ENCODE measurements around the gene CDK2. TPM values are rescaled to one million over a fixed set of nuclear protein-coding genes. Genes with fewer than 3 reads are reported as not detected.

Gene CDK2
- total RNA-seq, 2 donors from 2014 or later, result 5.4 to 13.8 TPM

GRCh38 chr12:55963760-55964159, 2.9 kb upstream of the CDK2 start:
- no peak for TF ChIP-seq CTCF (IDR thresholded peaks at IDR 0.05)
- no peaks in the 10 kb centered on the region for H3K36me3 ChIP-seq
- no peak overlapping the region for H3K27ac ChIP-seq
- no peak for DNase-seq (ENCODE audit: low spot score)
- H3K4me1 ChIP-seq, result peaks cover 0 to 17% of the 10 kb centered on the region in 2 donors
- no peak overlapping the region for H3K4me3 ChIP-seq
- H3K27me3 ChIP-seq, result no peaks in the 10 kb centered on the region
- H3K9me3 ChIP-seq, result no peaks in the 10 kb centered on the region

- H3K9me3 ChIP-seq, result no peaks in the 10 kb centered on the region
- no peak for DNase-seq (ENCODE audit: low spot score)
- H3K27ac ChIP-seq, result no peak overlapping the region
- no peak for TF ChIP-seq CTCF (IDR thresholded peaks at IDR 0.05)
- no peak overlapping the region for H3K4me3 ChIP-seq
- no peaks in the 10 kb centered on the region for H3K36me3 ChIP-seq
- peaks cover 0 to 17% of the 10 kb centered on the region in 2 donors for H3K4me1 ChIP-seq
- no peaks in the 10 kb centered on the region for H3K27me3 ChIP-seq
Measured at GRCh38 chr12:55965240-55965639, 1.4 kb upstream of the CDK2 start.

- no peak for TF ChIP-seq CTCF (IDR thresholded peaks at IDR 0.05)
- no peaks in the 10 kb centered on the region for H3K36me3 ChIP-seq
- no peaks in the 10 kb centered on the region for H3K9me3 ChIP-seq
- H3K4me3 ChIP-seq, result peak within 1 kb of the TSS; percentile 70 to 80
- no peaks in the 10 kb centered on the region for H3K27me3 ChIP-seq
- peaks cover 0 to 17% of the 10 kb centered on the region in 2 donors for H3K4me1 ChIP-seq
- H3K27ac ChIP-seq, result peak within 1 kb of the TSS; percentile 77 to 83
- DNase-seq (ENCODE audit: low spot score), result no peak
Measured at GRCh38 chr12:55965941-55966407, 656 bp upstream of the CDK2 start, which contains the start of gene PMEL. Gene PMEL (minus strand): TSS chr12:55966042. CDS start chr12:55966011, 31 bp downstream.

GRCh38 chr12:55969356-55969755, 2.7 kb downstream of the CDK2 start:
- TF ChIP-seq CTCF (IDR thresholded peaks at IDR 0.05), result no peak
- Histone ChIP-seq H3K4me1 (peaks cover 0 to 23% of the 10 kb centered on the region in 2 donors), H3K27ac (no peak overlapping the region), H3K9me3 (no peaks in the 10 kb centered on the region), H3K4me3 (no peak overlapping the region), H3K27me3 (no peaks in the 10 kb centered on the region), H3K36me3 (no peaks in the 10 kb centered on the region)
- no peak for DNase-seq (ENCODE audit: low spot score)

GRCh38 chr12:55970775-55971174, 4.1 kb downstream of the CDK2 start:
- peaks cover 0 to 32% of the 10 kb centered on the region in 2 donors for H3K4me1 ChIP-seq
- no peaks in the 10 kb centered on the region for H3K36me3 ChIP-seq
- DNase-seq (ENCODE audit: low spot score), result no peak
- H3K9me3 ChIP-seq, result no peaks in the 10 kb centered on the region
- no peak for TF ChIP-seq CTCF (IDR thresholded peaks at IDR 0.05)
- no peak overlapping the region for H3K27ac ChIP-seq
- H3K27me3 ChIP-seq, result no peaks in the 10 kb centered on the region
- no peak overlapping the region for H3K4me3 ChIP-seq

- no peak for TF ChIP-seq CTCF (IDR thresholded peaks at IDR 0.05)
- Histone ChIP-seq H3K4me3 (peak overlapping the region in 1 of 2 donors; percentile 61), H3K9me3 (no peaks in the 10 kb centered on the region), H3K4me1 (peaks cover 0 to 37% of the 10 kb centered on the region in 2 donors), H3K36me3 (no peaks in the 10 kb centered on the region), H3K27me3 (no peaks in the 10 kb centered on the region), H3K27ac (peak overlapping the region; percentile 93 to 95)
- no peak for DNase-seq (ENCODE audit: low spot score)
Measured at GRCh38 chr12:55972042-55972441, 5.4 kb downstream of the CDK2 start.
